Prostate gland (tissue), 2 donors: ENCODE measurements around the gene CNN3.

ENCODE experiments used
- POLR2A ChIP-seq: fragments of 450-650 bp; IDR thresholded peaks from one replicate; pipeline ENCODE4 v1.6.1; 2016; ENCODE audit warnings: antibody characterized with exemption, mild to moderate bottlenecking
- TF ChIP-seq, protein P1 (sequence below), 4 experiments: fragments of 200-600 bp in 2 of 4; fragments of 450-650 bp in 2 of 4; sonication (generic) in 2 of 4; IDR thresholded peaks; 1 replicate in 3 of 4; 2 replicates in 1 of 4; pipeline ENCODE4 v1.5.1; 2016 to 2019; ENCODE audit warnings: antibody characterized with exemption in 4 of 4, mild to moderate bottlenecking in 2 of 4, moderate library complexity in 2 of 4

- no peak for TF ChIP-seq POLR2A
- TF ChIP-seq, protein P1, sequence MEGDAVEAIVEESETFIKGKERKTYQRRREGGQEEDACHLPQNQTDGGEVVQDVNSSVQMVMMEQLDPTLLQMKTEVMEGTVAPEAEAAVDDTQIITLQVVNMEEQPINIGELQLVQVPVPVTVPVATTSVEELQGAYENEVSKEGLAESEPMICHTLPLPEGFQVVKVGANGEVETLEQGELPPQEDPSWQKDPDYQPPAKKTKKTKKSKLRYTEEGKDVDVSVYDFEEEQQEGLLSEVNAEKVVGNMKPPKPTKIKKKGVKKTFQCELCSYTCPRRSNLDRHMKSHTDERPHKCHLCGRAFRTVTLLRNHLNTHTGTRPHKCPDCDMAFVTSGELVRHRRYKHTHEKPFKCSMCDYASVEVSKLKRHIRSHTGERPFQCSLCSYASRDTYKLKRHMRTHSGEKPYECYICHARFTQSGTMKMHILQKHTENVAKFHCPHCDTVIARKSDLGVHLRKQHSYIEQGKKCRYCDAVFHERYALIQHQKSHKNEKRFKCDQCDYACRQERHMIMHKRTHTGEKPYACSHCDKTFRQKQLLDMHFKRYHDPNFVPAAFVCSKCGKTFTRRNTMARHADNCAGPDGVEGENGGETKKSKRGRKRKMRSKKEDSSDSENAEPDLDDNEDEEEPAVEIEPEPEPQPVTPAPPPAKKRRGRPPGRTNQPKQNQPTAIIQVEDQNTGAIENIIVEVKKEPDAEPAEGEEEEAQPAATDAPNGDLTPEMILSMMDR (IDR thresholded peaks at IDR 0.05), result no peak
These were observed 26.2 kb upstream of the CNN3 start for GRCh38 chr1:94953107-94953506.
